ENCODE measurements around the gene EEF1AKMT3. TPM values are rescaled to one million over a fixed set of nuclear protein-coding genes. Genes with fewer than 3 reads are reported as not detected.

Gene EEF1AKMT3
- total and polyA plus RNA-seq, 2 experiments from 2014 or later, result 1.3 to 5.3 TPM

DNA sequence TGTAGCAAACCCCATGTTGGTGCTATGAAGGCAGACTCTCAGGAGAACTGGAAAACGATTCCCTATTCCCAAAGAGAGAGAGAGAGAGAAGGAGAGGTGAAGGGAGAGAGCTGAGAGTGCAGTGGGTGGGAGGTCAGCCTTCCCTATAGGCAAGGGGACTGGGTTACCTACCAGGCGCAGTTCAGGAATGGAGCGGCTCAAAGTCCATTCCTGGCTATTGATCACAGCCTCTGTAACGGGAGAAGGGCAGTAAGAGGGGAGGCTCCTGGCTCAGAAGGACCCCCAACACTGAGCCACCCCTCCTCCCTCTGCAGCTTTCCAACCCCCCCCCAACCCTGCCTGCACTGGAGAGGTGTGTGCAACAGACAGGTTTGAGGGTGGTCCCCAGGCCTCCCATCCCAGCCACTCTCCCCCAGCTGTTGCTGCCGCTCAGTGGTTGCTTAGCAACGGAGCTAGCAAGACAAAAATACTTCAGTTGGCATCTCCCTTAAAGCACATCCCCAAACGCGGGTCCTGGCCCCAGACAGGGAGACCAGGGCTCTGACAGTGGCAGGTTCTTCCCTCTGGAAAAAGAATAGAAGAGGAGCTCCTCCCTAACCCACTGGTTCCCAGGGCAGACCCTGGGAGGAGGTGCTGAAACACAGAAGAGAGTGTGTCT, 37.1 kb upstream of the EEF1AKMT3 start:
- Histone ChIP-seq H3F3A (replicated peaks; ENCODE audit: low read depth) (peaks cover 10% of the 10 kb centered on the region), H4K20me1 (replicated peaks; ENCODE audit: insufficient read depth) (no peaks in the 10 kb centered on the region), H3K27ac (ENCODE audit: low read depth) (no peak overlapping the region), H3K36me3 (ENCODE audit: insufficient read depth) (no peaks in the 10 kb centered on the region), H3K4me3 (peak overlapping the region; percentile 62), H3K79me2 (replicated peaks; ENCODE audit: insufficient read depth) (no peaks in the 10 kb centered on the region), H3K4me1 (ENCODE audit: insufficient read depth) (peaks cover 19% of the 10 kb centered on the region), H3K9me2 (ENCODE audit: insufficient read depth) (no peaks in the 10 kb centered on the region), H3K27me3 (ENCODE audit: insufficient read depth) (peaks cover 100% of the 10 kb centered on the region), H2AFZ (no peak overlapping the region), H3K4me2 (peak overlapping the region; percentile 91)
- H3K4me3 Mint-ChIP-seq, result peak overlapping the region; percentile 79
- DNase-seq (ENCODE audit: low spot score) (peak; percentile 50), ATAC-seq (no peak; the same call in 2 of the 3 replicates)
- peaks cover 32% of the 10 kb centered on the region for H3K4me1 Mint-ChIP-seq
- no peak overlapping the region for H3K27ac Mint-ChIP-seq
- TF ChIP-seq EZH2 (IDR thresholded peaks at IDR 0.05; ENCODE audit: low read depth, unreplicated experiment), result peak; percentile 20
- TF ChIP-seq STAT1 (IDR thresholded peaks at IDR 0.05; ENCODE audit: unreplicated experiment), result no peak
- TF ChIP-seq CTCF (conservative IDR thresholded peaks at IDR 0.05; ENCODE audit: low read depth in 2 of 2), result no peak
- H3K27me3 Mint-ChIP-seq (ENCODE audit: insufficient read depth, low read depth, poor library complexity), result peaks cover 91% of the 10 kb centered on the region
- peaks cover 2% of the 10 kb centered on the region for H3K9me3 Mint-ChIP-seq
- no peaks in the 10 kb centered on the region; the same call in 2 of the 3 replicates for H3K36me3 Mint-ChIP-seq (ENCODE audit: low read depth)

DNA sequence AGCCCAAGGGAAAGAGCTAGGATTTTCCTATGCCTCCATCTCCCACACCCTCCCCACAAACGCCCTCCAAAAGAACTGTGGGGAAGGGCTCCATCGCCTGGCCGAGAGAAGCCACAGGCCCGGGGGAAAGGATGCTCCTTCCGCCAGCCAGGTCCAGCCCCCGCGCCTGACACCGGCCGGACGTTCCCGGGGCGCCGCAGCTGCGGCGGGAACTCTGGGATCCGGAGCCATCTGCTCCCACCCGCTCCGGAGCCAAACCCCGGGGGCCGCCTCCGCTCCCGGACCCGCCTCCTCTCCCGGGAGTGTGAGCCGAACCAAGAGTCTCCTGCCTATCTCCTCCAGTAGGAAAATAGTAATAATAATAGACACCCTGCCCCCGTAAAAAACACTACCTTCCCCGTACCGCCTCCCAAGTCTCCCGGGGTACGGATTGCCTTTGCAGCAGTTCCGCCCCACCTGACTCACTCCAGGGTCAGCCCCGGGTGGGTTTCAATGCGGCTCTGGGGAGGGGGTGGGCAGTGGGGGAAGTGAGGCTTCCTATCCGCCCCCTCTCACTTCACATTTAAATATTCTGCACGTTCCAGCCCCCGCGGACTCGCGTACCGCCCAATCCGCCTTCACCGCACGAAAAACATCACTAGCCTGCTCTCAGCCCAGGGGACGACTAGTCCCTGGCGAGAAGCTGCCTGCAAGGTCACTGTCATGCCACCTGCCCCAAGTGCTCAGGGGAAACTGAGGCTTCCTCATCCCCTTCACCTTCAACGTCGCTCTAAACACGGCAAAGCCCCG, 36.3 kb upstream of the EEF1AKMT3 start:
- H3K36me3 ChIP-seq (ENCODE audit: insufficient read depth), result no peaks in the 10 kb centered on the region
- Mint-ChIP-seq H3K27ac (no peak overlapping the region), H3K27me3 (ENCODE audit: insufficient read depth, low read depth, poor library complexity) (peaks cover 91% of the 10 kb centered on the region), H3K4me1 (peaks cover 32% of the 10 kb centered on the region), H3K4me3 (peak overlapping the region; percentile 79), H3K9me3 (peaks cover 2% of the 10 kb centered on the region), H3K36me3 (ENCODE audit: low read depth) (no peaks in the 10 kb centered on the region; the same call in 2 of the 3 replicates)
- peaks cover 10% of the 10 kb centered on the region for H3F3A ChIP-seq (replicated peaks; ENCODE audit: low read depth)
- no peaks in the 10 kb centered on the region for H3K79me2 ChIP-seq (replicated peaks; ENCODE audit: insufficient read depth)
- H3K4me2 ChIP-seq, result peak overlapping the region; percentile 91
- peaks cover 19% of the 10 kb centered on the region for H3K4me1 ChIP-seq (ENCODE audit: insufficient read depth)
- peak overlapping the region; percentile 62 for H3K4me3 ChIP-seq
- ATAC-seq (peak; percentile 67), DNase-seq (ENCODE audit: low spot score) (peak; percentile 91)
- TF ChIP-seq NANOG (IDR thresholded peaks at IDR 0.05; ENCODE audit: borderline replicate concordance), result no peak
- TF ChIP-seq, protein P1, sequence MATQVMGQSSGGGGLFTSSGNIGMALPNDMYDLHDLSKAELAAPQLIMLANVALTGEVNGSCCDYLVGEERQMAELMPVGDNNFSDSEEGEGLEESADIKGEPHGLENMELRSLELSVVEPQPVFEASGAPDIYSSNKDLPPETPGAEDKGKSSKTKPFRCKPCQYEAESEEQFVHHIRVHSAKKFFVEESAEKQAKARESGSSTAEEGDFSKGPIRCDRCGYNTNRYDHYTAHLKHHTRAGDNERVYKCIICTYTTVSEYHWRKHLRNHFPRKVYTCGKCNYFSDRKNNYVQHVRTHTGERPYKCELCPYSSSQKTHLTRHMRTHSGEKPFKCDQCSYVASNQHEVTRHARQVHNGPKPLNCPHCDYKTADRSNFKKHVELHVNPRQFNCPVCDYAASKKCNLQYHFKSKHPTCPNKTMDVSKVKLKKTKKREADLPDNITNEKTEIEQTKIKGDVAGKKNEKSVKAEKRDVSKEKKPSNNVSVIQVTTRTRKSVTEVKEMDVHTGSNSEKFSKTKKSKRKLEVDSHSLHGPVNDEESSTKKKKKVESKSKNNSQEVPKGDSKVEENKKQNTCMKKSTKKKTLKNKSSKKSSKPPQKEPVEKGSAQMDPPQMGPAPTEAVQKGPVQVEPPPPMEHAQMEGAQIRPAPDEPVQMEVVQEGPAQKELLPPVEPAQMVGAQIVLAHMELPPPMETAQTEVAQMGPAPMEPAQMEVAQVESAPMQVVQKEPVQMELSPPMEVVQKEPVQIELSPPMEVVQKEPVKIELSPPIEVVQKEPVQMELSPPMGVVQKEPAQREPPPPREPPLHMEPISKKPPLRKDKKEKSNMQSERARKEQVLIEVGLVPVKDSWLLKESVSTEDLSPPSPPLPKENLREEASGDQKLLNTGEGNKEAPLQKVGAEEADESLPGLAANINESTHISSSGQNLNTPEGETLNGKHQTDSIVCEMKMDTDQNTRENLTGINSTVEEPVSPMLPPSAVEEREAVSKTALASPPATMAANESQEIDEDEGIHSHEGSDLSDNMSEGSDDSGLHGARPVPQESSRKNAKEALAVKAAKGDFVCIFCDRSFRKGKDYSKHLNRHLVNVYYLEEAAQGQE (IDR thresholded peaks at IDR 0.05; ENCODE audit: unreplicated experiment), result no peak
- peak; percentile 56 to 83 for TF ChIP-seq CTCF (conservative IDR thresholded peaks at IDR 0.05; ENCODE audit: low read depth in 2 of 2)
- TF ChIP-seq ZNF331 (CRISPR knock-in tag; IDR thresholded peaks at IDR 0.05; ENCODE audit: low read depth), result no peak
- TF ChIP-seq EZH2 (IDR thresholded peaks at IDR 0.05; ENCODE audit: low read depth, unreplicated experiment), result peak; percentile 75
- TF ChIP-seq JUNB (IDR thresholded peaks at IDR 0.05; ENCODE audit: unreplicated experiment), result no peak
- TF ChIP-seq CREB1 (CRISPR knock-in tag; IDR thresholded peaks at IDR 0.05; ENCODE audit: low read depth), result no peak
- no peak overlapping the region for H3K27ac ChIP-seq (ENCODE audit: low read depth)
- H3K27me3 ChIP-seq (ENCODE audit: insufficient read depth), result peaks cover 100% of the 10 kb centered on the region
- H4K20me1 ChIP-seq (replicated peaks; ENCODE audit: insufficient read depth), result no peaks in the 10 kb centered on the region
- H2AFZ ChIP-seq, result peak overlapping the region; percentile 76
- H3K9me2 ChIP-seq (ENCODE audit: insufficient read depth), result no peaks in the 10 kb centered on the region
